Transverse colon (tissue), 4 donors: ENCODE results near the gene KIF20B. TPM values are rescaled to one million over a fixed set of nuclear protein-coding genes. Genes with fewer than 3 reads are reported as not detected.
"Not testable (repeated sequence)": the region's sequence is repeated elsewhere in the genome, so short reads cannot be mapped to it uniquely, and the experiment has no call there.

Experiments used
- DNase-seq: peaks from one replicate; pipeline ENCODE4 v3.0.0-alpha.2; 2019
- H3K27ac ChIP-seq, 4 donors: fragments of 200-600 bp; sonication (generic); 2 replicates each; pipeline ENCODE4 v1.5.1; 2016 to 2018; ENCODE audit warnings: inconsistent platforms in 4 of 4
- H3K27me3 ChIP-seq: fragments of 200-600 bp; sonication (generic); 2 replicates; pipeline ENCODE4 v1.5.1; 2017; ENCODE audit warnings: inconsistent platforms
- H3K36me3 ChIP-seq, 4 donors: fragments of 200-600 bp; sonication (generic); 2 replicates each; pipeline ENCODE4 v1.5.1; 2017 to 2019; ENCODE audit warnings: inconsistent platforms in 4 of 4
- H3K4me1 ChIP-seq, 4 donors: fragments of 200-600 bp; sonication (generic); 2 replicates each; pipeline ENCODE4 v1.5.1; 2017 to 2020; ENCODE audit warnings: inconsistent platforms in 4 of 4
- H3K4me3 ChIP-seq, 4 donors: fragments of 200-600 bp; sonication (generic); 1 replicate in 1 of 4; 2 replicates in 3 of 4; pipeline versions ENCODE4 v1.5.1 to v1.6.1; 2017 to 2019; ENCODE audit warnings: inconsistent platforms in 4 of 4
- H3K9me3 ChIP-seq, 2 donors: fragments of 200-600 bp; sonication (generic); 2 replicates each; pipeline ENCODE4 v1.5.1; 2017 to 2019; ENCODE audit warnings: inconsistent platforms in 2 of 2
- EP300 ChIP-seq: sonication (generic); formaldehyde crosslinking; IDR thresholded peaks from one replicate; pipeline ENCODE4 v1.6.1; 2017; ENCODE audit warnings: antibody characterized with exemption, low read depth
- POLR2A ChIP-seq: fragments of 450-650 bp; IDR thresholded peaks from one replicate; pipeline ENCODE4 v1.6.1; 2016; ENCODE audit warnings: antibody characterized with exemption, mild to moderate bottlenecking, moderate library complexity
- POLR2AphosphoS5 ChIP-seq, 3 donors: sonication (generic); formaldehyde crosslinking; IDR thresholded peaks; one replicate each; pipeline ENCODE4 v1.6.1; 2016; ENCODE audit warnings: antibody characterized with exemption in 3 of 3
- WGBS, 2 donors: methylation state at CpG; one replicate each; pipeline ENCODE4 v1.1.5; 2018; ENCODE audit warnings: low coverage in 1 of 2; 5-methylcytosine and 5-hydroxymethylcytosine counted together
- in situ Hi-C, 4 donors: fragments of 200-750 bp; cut with MboI; loops; one replicate each; pipeline versions ENCODE4 v1.15.0 to v1.15.1; 2017; ENCODE audit warnings: low sequenced_read_pairs in 3 of 4, low pct_ligation_motif_present in 1 of 4, low pct_unique_long_range_greater_than_20kb in 1 of 4
- intact Hi-C: fragments of 100-400 bp; cut with DNase I; formaldehyde crosslinking; loops from one replicate; pipeline ENCODE4 v1.15.1; 2023; ENCODE audit warnings: low total_unique reads
- total RNA-seq, 4 donors: library from RNA; depleted of rRNA; stranded (reverse); fragments of >200 nt; gene quantifications; one replicate each; pipeline ENCODE4 v1.1.0, GENCODE V29; 2016
- TF ChIP-seq, protein P1 (sequence below), 5 experiments: fragments of 200-600 bp in 3 of 5; fragments of 450-650 bp in 2 of 5; sonication (generic) in 3 of 5; IDR thresholded peaks; 1 replicate in 2 of 5; 2 replicates in 3 of 5; pipeline ENCODE4 v1.5.1; 2016 to 2017; ENCODE audit warnings: antibody characterized with exemption in 5 of 5, inconsistent platforms in 3 of 5, mild to moderate bottlenecking in 2 of 5, moderate library complexity in 1 of 5

Gene KIF20B
- total RNA-seq, 4 donors from 2014 or later, result 0.37 to 3.3 (median 2.5) TPM

DNA sequence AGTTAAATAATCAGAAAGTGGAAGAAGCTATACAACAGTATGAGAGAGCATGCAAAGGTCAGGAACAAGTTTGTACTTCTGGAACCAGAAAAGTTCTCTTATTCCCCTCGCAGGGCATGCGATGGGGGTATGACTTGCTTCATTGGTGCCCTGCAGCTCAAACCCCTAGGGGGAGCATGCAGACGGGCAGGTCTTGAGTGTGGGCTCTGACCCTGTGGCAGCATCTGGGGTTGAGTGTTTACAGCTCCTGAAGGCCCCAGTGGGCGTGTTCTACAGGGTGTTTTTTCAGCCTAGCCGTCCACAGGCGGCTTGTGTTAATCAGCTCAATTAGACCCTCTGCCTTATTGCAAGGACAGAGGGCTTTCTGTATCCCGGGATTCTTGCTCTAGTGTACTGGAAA lies 44.5 kb downstream of the KIF20B start:
- Histone ChIP-seq H3K9me3 (no peaks in the 10 kb centered on the region), H3K4me1 (no peaks in the 10 kb centered on the region), H3K27ac (no peak overlapping the region), H3K36me3 (no peaks in the 10 kb centered on the region), H3K27me3 (no peaks in the 10 kb centered on the region), H3K4me3 (no peak overlapping the region)
- no peak for DNase-seq
- intact Hi-C loops, result no loop called here
- WGBS, 2 donors, result 80 to 84% methylated on average over 2 to 7 of the region's 7 CpGs
- in situ Hi-C loops, result no loop called here
- no peak for TF ChIP-seq POLR2AphosphoS5 (IDR thresholded peaks at IDR 0.05)
- TF ChIP-seq EP300, result no peak
- TF ChIP-seq POLR2A, result no peak
- TF ChIP-seq, protein P1, sequence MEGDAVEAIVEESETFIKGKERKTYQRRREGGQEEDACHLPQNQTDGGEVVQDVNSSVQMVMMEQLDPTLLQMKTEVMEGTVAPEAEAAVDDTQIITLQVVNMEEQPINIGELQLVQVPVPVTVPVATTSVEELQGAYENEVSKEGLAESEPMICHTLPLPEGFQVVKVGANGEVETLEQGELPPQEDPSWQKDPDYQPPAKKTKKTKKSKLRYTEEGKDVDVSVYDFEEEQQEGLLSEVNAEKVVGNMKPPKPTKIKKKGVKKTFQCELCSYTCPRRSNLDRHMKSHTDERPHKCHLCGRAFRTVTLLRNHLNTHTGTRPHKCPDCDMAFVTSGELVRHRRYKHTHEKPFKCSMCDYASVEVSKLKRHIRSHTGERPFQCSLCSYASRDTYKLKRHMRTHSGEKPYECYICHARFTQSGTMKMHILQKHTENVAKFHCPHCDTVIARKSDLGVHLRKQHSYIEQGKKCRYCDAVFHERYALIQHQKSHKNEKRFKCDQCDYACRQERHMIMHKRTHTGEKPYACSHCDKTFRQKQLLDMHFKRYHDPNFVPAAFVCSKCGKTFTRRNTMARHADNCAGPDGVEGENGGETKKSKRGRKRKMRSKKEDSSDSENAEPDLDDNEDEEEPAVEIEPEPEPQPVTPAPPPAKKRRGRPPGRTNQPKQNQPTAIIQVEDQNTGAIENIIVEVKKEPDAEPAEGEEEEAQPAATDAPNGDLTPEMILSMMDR (IDR thresholded peaks at IDR 0.05), result no peak

DNA sequence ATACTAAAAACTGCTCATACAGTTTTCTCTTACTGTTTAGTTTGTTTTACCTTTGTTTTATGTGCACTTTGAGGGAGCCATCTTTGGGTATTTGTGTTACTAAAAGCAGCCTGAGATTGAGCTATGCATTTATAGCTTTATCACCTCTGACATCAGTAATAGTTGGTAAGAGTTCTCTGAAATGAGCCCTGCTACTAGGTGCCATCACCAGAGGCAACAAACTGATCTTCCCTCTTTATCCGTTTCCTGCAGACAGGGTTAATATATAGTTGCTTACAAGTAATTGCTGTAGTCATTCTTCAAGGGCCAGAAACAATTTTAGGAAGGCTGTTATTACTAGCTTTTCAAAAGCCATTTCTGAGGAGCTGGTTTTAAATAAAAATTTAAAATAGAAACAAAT lies 49.1 kb downstream of the KIF20B start:
- intact Hi-C loops (no loop called here), in situ Hi-C loops (no loop called here)
- no peaks in the 10 kb centered on the region for H3K4me1 ChIP-seq
- H3K27me3 ChIP-seq, result no peaks in the 10 kb centered on the region
- DNase-seq, result no peak
- H3K27ac ChIP-seq, result no peak overlapping the region
- no peak overlapping the region for H3K4me3 ChIP-seq
- no peaks in the 10 kb centered on the region for H3K9me3 ChIP-seq
- WGBS, 2 donors, result 80 to 89% methylated on average over 1 of the region's 1 CpG
- TF ChIP-seq POLR2AphosphoS5 (IDR thresholded peaks at IDR 0.05) (no peak), POLR2A (no peak), EP300 (no peak)
- TF ChIP-seq, protein P1 (IDR thresholded peaks at IDR 0.05), result no peak
- no peaks in the 10 kb centered on the region for H3K36me3 ChIP-seq

DNA sequence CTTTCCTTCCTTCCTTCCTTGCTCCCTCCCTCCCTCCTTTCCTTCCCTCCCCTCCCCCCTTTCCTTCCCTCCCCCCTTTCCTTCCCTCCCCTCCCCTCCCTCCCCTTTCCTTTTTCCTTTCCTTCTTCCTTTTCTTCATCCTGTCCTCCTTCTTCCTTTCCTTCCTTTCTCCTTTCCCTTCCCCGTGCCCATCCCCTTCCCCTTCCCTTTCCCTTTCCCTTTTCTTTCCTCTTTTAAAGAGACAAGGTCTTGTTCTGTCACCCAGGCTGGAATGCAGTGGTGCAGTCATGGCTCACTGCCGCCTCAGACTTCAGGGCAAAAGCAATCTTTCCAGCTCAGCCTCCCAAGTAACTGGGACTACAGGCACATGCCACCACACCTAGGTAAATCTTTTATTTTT lies 54.0 kb downstream of the KIF20B start:
- H3K27me3 ChIP-seq, result no peaks in the 10 kb centered on the region
- H3K4me3 ChIP-seq, result no peak overlapping the region
- H3K4me1 ChIP-seq, result no peaks in the 10 kb centered on the region
- 83 to 95% methylated on average over 1 to 2 of the region's 2 CpGs for WGBS, 2 donors
- in situ Hi-C loops (no loop called here), intact Hi-C loops (no loop called here)
- TF ChIP-seq POLR2AphosphoS5 (IDR thresholded peaks at IDR 0.05) (no peak), POLR2A (no peak), EP300 (no peak)
- TF ChIP-seq, protein P1 (IDR thresholded peaks at IDR 0.05), result no peak
- no peak overlapping the region for H3K27ac ChIP-seq
- no peak for DNase-seq
- H3K9me3 ChIP-seq, result no peaks in the 10 kb centered on the region
- H3K36me3 ChIP-seq, result peaks cover 0 to 4% (median 0%) of the 10 kb centered on the region in 4 donors

DNA sequence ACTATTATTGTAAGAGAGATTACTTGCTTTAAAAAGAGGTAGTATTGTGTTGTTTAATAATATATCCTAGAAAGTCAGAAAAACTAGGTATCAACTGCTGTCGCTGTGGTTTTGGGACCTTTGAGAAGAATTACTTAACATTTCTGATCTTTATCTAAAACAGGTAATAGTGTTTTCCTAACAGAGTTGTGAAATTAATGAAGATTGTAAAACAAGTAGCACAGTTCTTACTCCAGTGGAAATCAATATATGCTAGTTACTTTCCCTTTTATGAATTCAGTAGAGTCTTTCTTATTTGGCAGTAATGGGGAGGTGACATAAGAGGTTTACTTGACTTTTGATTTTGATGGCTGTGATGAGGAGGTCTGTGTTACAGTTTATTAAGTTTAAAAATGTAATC lies 58.1 kb downstream of the KIF20B start:
- TF ChIP-seq POLR2A, result no peak
- TF ChIP-seq POLR2AphosphoS5 (IDR thresholded peaks at IDR 0.05), result no peak
- TF ChIP-seq, protein P1 (IDR thresholded peaks at IDR 0.05), result no peak
- TF ChIP-seq EP300, result no peak
- Histone ChIP-seq H3K27me3 (no peaks in the 10 kb centered on the region), H3K27ac (no peak overlapping the region), H3K9me3 (no peaks in the 10 kb centered on the region), H3K4me3 (no peak overlapping the region), H3K4me1 (no peaks in the 10 kb centered on the region), H3K36me3 (peaks cover 0 to 6% (median 2%) of the 10 kb centered on the region in 4 donors)
- no peak for DNase-seq
- intact Hi-C loops, result no loop called here
- in situ Hi-C loops, result no loop called here
- 96 to 100% methylated on average over 1 of the region's 1 CpG for WGBS, 2 donors

DNA sequence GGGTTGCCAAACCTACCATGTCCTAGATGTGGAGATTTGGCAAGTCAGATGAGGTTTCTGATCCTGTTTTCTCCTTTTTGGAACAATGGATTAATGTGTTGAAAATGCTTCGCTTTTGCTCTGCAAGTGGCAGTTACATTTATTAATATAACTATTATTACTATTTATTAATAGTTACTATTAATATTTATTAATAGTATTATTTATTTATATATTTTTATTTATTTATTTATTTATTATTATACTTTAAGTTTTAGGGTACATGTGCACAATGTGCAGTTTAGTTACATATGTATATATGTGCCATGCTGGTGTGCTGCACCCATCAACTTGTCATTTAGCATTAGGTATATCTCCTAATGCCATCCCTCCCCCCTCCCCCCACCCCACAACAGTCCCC lies 62.3 kb downstream of the KIF20B start:
- H3K27ac ChIP-seq, in situ Hi-C loops, H3K36me3 ChIP-seq, H3K27me3 ChIP-seq, H3K9me3 ChIP-seq, intact Hi-C loops, H3K4me3 ChIP-seq, H3K4me1 ChIP-seq, DNase-seq: not testable (repeated sequence)
- 88 to 100% methylated on average over 1 of the region's 1 CpG for WGBS, 2 donors
